SK-N-SH (cell line): Measurements from ENCODE around the gene SELENOI. TPM values are rescaled to one million over a fixed set of nuclear protein-coding genes. Genes with fewer than 3 reads are reported as not detected.

Experiments used
- CTCF ChIA-PET: fragments of 300-600, 350-600 bp; formaldehyde crosslinking; extraction: SDS; loops from one replicate; lab custom pipeline; 2021; lab: Yijun Ruan, JAX
- POLR2A ChIA-PET: fragments of 350-600 bp; sonication (Branson Sonifier 250); formaldehyde crosslinking; extraction: SDS; loops from one replicate; lab custom pipeline; 2020; ENCODE audit warnings: antibody characterized with exemption, inconsistent platforms; lab: Yijun Ruan, JAX
- DNase-seq: peaks from one replicate; pipeline ENCODE4 v3.0.0; 2012
- H2AFZ ChIP-seq: fragments of 200-600 bp; sonication (generic); 2 replicates; pipeline ENCODE4 v1.8.1; 2016; ENCODE audit warnings: antibody characterized with exemption, mild to moderate bottlenecking, low read depth
- H3F3A ChIP-seq: fragments of 200-600 bp; sonication (generic); replicated peaks from 2 replicates; pipeline ENCODE3; 2016; ENCODE audit warnings: antibody characterized with exemption, mild to moderate bottlenecking; ENCODE audit not compliant: insufficient read depth
- H3K27ac ChIP-seq, 2 experiments: fragments of 200-500 bp in 1 of 2; fragments of 200-600 bp in 1 of 2; sonication (Bioruptor generic) in 1 of 2; sonication (generic), shearing (Covaris generic) in 1 of 2; 2 replicates each; pipeline versions ENCODE4 v1.5.1 to v1.6.1; 2014 to 2016; ENCODE audit warnings: low read depth in 2 of 2, inconsistent platforms in 1 of 2, low read length in 1 of 2, mild to moderate bottlenecking in 1 of 2, mixed read lengths in 1 of 2
- H3K27me3 ChIP-seq: fragments of 200-600 bp; sonication (generic), shearing (Covaris generic); 2 replicates; pipeline ENCODE4 v1.6.1; 2016; ENCODE audit warnings: mixed run types; ENCODE audit not compliant: insufficient read depth
- H3K36me3 ChIP-seq, 2 experiments: fragments of 200-500 bp in 1 of 2; fragments of 200-600 bp in 1 of 2; sonication (Bioruptor generic) in 1 of 2; sonication (generic) in 1 of 2; replicated peaks in 1 of 2; 2 replicates each; pipeline versions ENCODE3 to v1.5.1; 2014 to 2016; ENCODE audit warnings: low read length in 1 of 2, mild to moderate bottlenecking in 1 of 2; ENCODE audit not compliant: insufficient read depth in 2 of 2, control insufficient read depth in 1 of 2
- H3K4me1 ChIP-seq, 2 experiments: fragments of 200-500 bp in 1 of 2; fragments of 200-600 bp in 1 of 2; sonication (Bioruptor generic) in 1 of 2; sonication (generic), shearing (Covaris generic) in 1 of 2; 2 replicates each; pipeline versions ENCODE4 v1.5.1 to v1.6.1; 2014 to 2016; ENCODE audit warnings: low read depth in 1 of 2, low read length in 1 of 2, mixed run types in 1 of 2; ENCODE audit not compliant: insufficient read depth in 2 of 2, control insufficient read depth in 1 of 2
- H3K4me2 ChIP-seq: fragments of 200-600 bp; sonication (generic), shearing (Covaris generic); 2 replicates; pipeline ENCODE4 v1.6.1; 2017; ENCODE audit warnings: mixed run types
- H3K4me3 ChIP-seq, 2 experiments: fragments of 200-500 bp in 1 of 2; fragments of 200-600 bp in 1 of 2; sonication (Bioruptor generic) in 1 of 2; sonication (generic), shearing (Covaris generic) in 1 of 2; 2 replicates each; pipeline versions ENCODE4 v1.5.1 to v1.8.1; 2014 to 2016; ENCODE audit warnings: low read depth in 2 of 2, inconsistent platforms in 1 of 2, low read length in 1 of 2, mild to moderate bottlenecking in 1 of 2, mixed read lengths in 1 of 2, moderate library complexity in 1 of 2
- H3K79me2 ChIP-seq: fragments of 200-600 bp; sonication (generic); 2 replicates; pipeline ENCODE4 v1.8.1; 2017; ENCODE audit warnings: mild to moderate bottlenecking; ENCODE audit not compliant: insufficient read depth
- H3K9ac ChIP-seq: fragments of 200-600 bp; sonication (generic); 2 replicates; pipeline ENCODE4 v1.6.1; 2017; ENCODE audit warnings: mixed run types
- H3K9me2 ChIP-seq: fragments of 200-600 bp; sonication (generic); 2 replicates; pipeline ENCODE4 v1.6.1; 2017; ENCODE audit warnings: mixed run types
- H3K9me3 ChIP-seq: fragments of 200-600 bp; sonication (generic); 2 replicates; pipeline ENCODE4 v1.6.1; 2017; ENCODE audit warnings: mixed run types, mild to moderate bottlenecking, moderate library complexity
- H4K20me1 ChIP-seq: fragments of 200-600 bp; sonication (generic); 2 replicates; pipeline ENCODE4 v1.6.1; 2017; ENCODE audit warnings: mild to moderate bottlenecking, mixed run types; ENCODE audit not compliant: insufficient read depth
- ELF1 ChIP-seq: IDR thresholded peaks from 2 replicates; pipeline ENCODE4 v1.4.0; 2012
- EP300 ChIP-seq, 2 experiments: IDR thresholded peaks; 2 replicates each; pipeline versions ENCODE4 v1.4.0 to v1.6.1; 2012; ENCODE audit warnings: borderline replicate concordance in 1 of 2, low read depth in 1 of 2, low read length in 1 of 2
- FOSL2 ChIP-seq: IDR thresholded peaks from 2 replicates; pipeline ENCODE4 v1.4.0; 2012; ENCODE audit warnings: low read depth, mild to moderate bottlenecking, moderate library complexity, borderline replicate concordance
- FOXJ3 ChIP-seq: sonication (generic); formaldehyde crosslinking; IDR thresholded peaks from 2 replicates; pipeline ENCODE4 v1.5.1; 2020; ENCODE audit warnings: mild to moderate bottlenecking, missing genetic modification reagents
- GABPA ChIP-seq: IDR thresholded peaks from 2 replicates; pipeline ENCODE4 v1.4.0; 2012; ENCODE audit warnings: low read depth, mild to moderate bottlenecking
- GATA2 ChIP-seq: sonication (generic); formaldehyde crosslinking; IDR thresholded peaks from 2 replicates; pipeline ENCODE4 v1.5.0; 2020; ENCODE audit warnings: mild to moderate bottlenecking, missing genetic modification reagents
- JUND ChIP-seq: IDR thresholded peaks from 2 replicates; pipeline ENCODE4 v1.4.0; 2012
- MXI1 ChIP-seq: IDR thresholded peaks from 2 replicates; pipeline ENCODE4 v1.6.1; 2012; ENCODE audit warnings: mild to moderate bottlenecking, low read depth, low read length, improper control_type of control experiment
- NRF1 ChIP-seq: IDR thresholded peaks from 2 replicates; pipeline ENCODE4 v1.6.1; 2012; ENCODE audit warnings: low read depth, mild to moderate bottlenecking, low read length
- PBX3 ChIP-seq: IDR thresholded peaks from 2 replicates; pipeline ENCODE4; 2012
- RAD21 ChIP-seq: IDR thresholded peaks from 2 replicates; pipeline ENCODE4 v1.6.1; 2012; ENCODE audit warnings: mild to moderate bottlenecking, low read length
- RCOR1 ChIP-seq: fragments of 150-350 bp; IDR thresholded peaks from 2 replicates; pipeline ENCODE4 v1.6.1; 2017; ENCODE audit warnings: antibody characterized with exemption, low read length
- RFX5 ChIP-seq: IDR thresholded peaks from 2 replicates; pipeline ENCODE4 v1.6.1; 2012; ENCODE audit warnings: mild to moderate bottlenecking, improper control_type of control experiment, low read length
- RXRA ChIP-seq: IDR thresholded peaks from 2 replicates; pipeline ENCODE4 v1.4.0; 2012; ENCODE audit warnings: low read depth, mild to moderate bottlenecking, borderline replicate concordance
- SMC3 ChIP-seq: IDR thresholded peaks from 2 replicates; pipeline ENCODE4 v1.6.1; 2012; ENCODE audit warnings: low read depth, low read length, improper control_type of control experiment
- TAF1 ChIP-seq: IDR thresholded peaks from 2 replicates; pipeline ENCODE4 v1.6.1; 2012; ENCODE audit warnings: low read depth, mild to moderate bottlenecking, low read length, moderate library complexity, borderline replicate concordance
- TCF12 ChIP-seq: IDR thresholded peaks from 2 replicates; pipeline ENCODE4 v1.4.0; 2012
- YY1 ChIP-seq: IDR thresholded peaks from 2 replicates; pipeline ENCODE4 v1.4.0; 2012; ENCODE audit warnings: low read depth, mild to moderate bottlenecking
- ZBTB33 ChIP-seq: IDR thresholded peaks from 2 replicates; pipeline ENCODE4 v1.4.0; 2012; ENCODE audit warnings: low read depth, borderline replicate concordance
- WGBS: methylation state at CpG from one replicate; pipeline ENCODE4 v1.1.6; 2017; ENCODE audit warnings: low lambda C conversion rate; 5-methylcytosine and 5-hydroxymethylcytosine counted together
- polyA plus RNA-seq, 3 experiments: library from polyadenylated mRNA; depleted of rRNA; stranded (reverse); fragments of >200 nt; gene quantifications; 2 replicates each; pipeline ENCODE4 v1.2.3, GENCODE V29; 2012
- TF ChIP-seq, protein P1 (sequence below): fragments of 200-600 bp; sonication (generic); IDR thresholded peaks from 2 replicates; pipeline ENCODE4 v1.6.1; 2017; ENCODE audit warnings: antibody characterized with exemption, mild to moderate bottlenecking, moderate library complexity

Gene SELENOI
- polyA plus RNA-seq, 1 of the 3 experiments (the other 2 are of a cell fraction) = 4.4 TPM

GRCh38 chr2:26423750-26424149 is 77.8 kb downstream of the SELENOI start:
- H3K4me3 ChIP-seq = no peak overlapping the region
- H3K4me2 ChIP-seq = no peak overlapping the region
- ChIA-PET CTCF (interaction anchor here (0.8 to 2.0 kb wide), 3 partner anchors 28 to 93 kb away, joined by 3 to 6 read pairs (median 5); no protein-coding TSS in a partner anchor), POLR2A (no interaction called here)
- H4K20me1 ChIP-seq = no peaks in the 10 kb centered on the region
- no peaks in the 10 kb centered on the region for H3K27me3 ChIP-seq
- no peaks in the 10 kb centered on the region for H3K4me1 ChIP-seq
- H3K9ac ChIP-seq = no peak overlapping the region
- H3K9me3 ChIP-seq = no peaks in the 10 kb centered on the region
- no peak overlapping the region for H3K27ac ChIP-seq
- no peaks in the 10 kb centered on the region for H3K79me2 ChIP-seq
- 86% methylated on average over 9 of the region's 9 CpGs for WGBS
- no peak overlapping the region for H2AFZ ChIP-seq
- DNase-seq = no peak
- H3F3A ChIP-seq = no peaks in the 10 kb centered on the region
- no peaks in the 10 kb centered on the region for H3K36me3 ChIP-seq
- TF ChIP-seq TAF1 (no peak), PBX3 (no peak), GATA2 (no peak), FOXJ3 (CRISPR knock-in tag) (no peak), ELF1 (no peak), RAD21 (no peak), GABPA (no peak), JUND (no peak), NRF1 (no peak), MXI1 (no peak), RFX5 (no peak), RXRA (no peak), FOSL2 (no peak), YY1 (no peak), SMC3 (no peak), EP300 (IDR thresholded peaks at IDR 0.05; ENCODE audit: borderline replicate concordance in 1 of 2, low read depth in 1 of 2, low read length in 1 of 2) (no peak), TCF12 (no peak)
- TF ChIP-seq, all 33 proteins: peak for 0
- no peaks in the 10 kb centered on the region for H3K9me2 ChIP-seq

- no peak for DNase-seq
- H3K9ac ChIP-seq = no peak overlapping the region
- no peaks in the 10 kb centered on the region for H4K20me1 ChIP-seq
- ChIA-PET POLR2A (no interaction called here), CTCF (interaction anchor here (1.7 to 2.0 kb wide), 2 partner anchors 29 to 93 kb away, joined by 5 to 6 read pairs; no protein-coding TSS in a partner anchor)
- H3K9me3 ChIP-seq = no peaks in the 10 kb centered on the region
- H3K36me3 ChIP-seq = no peaks in the 10 kb centered on the region
- H3K4me1 ChIP-seq = no peaks in the 10 kb centered on the region
- no peaks in the 10 kb centered on the region for H3K79me2 ChIP-seq
- no peaks in the 10 kb centered on the region for H3K9me2 ChIP-seq
- H3K4me2 ChIP-seq = no peak overlapping the region
- 30% methylated on average over 3 of the region's 3 CpGs for WGBS
- no peaks in the 10 kb centered on the region for H3K27me3 ChIP-seq
- H2AFZ ChIP-seq = no peak overlapping the region
- H3F3A ChIP-seq = no peaks in the 10 kb centered on the region
- no peak overlapping the region for H3K27ac ChIP-seq
- no peak overlapping the region for H3K4me3 ChIP-seq
- TF ChIP-seq RFX5 (no peak), RXRA (no peak), RCOR1 (no peak), NRF1 (no peak), EP300 (IDR thresholded peaks at IDR 0.05; ENCODE audit: borderline replicate concordance in 1 of 2, low read depth in 1 of 2, low read length in 1 of 2) (no peak), YY1 (no peak), GABPA (no peak), ZBTB33 (no peak), RAD21 (no peak), GATA2 (no peak), FOSL2 (no peak), ELF1 (no peak), TAF1 (no peak), SMC3 (no peak)
- TF ChIP-seq, protein P1, sequence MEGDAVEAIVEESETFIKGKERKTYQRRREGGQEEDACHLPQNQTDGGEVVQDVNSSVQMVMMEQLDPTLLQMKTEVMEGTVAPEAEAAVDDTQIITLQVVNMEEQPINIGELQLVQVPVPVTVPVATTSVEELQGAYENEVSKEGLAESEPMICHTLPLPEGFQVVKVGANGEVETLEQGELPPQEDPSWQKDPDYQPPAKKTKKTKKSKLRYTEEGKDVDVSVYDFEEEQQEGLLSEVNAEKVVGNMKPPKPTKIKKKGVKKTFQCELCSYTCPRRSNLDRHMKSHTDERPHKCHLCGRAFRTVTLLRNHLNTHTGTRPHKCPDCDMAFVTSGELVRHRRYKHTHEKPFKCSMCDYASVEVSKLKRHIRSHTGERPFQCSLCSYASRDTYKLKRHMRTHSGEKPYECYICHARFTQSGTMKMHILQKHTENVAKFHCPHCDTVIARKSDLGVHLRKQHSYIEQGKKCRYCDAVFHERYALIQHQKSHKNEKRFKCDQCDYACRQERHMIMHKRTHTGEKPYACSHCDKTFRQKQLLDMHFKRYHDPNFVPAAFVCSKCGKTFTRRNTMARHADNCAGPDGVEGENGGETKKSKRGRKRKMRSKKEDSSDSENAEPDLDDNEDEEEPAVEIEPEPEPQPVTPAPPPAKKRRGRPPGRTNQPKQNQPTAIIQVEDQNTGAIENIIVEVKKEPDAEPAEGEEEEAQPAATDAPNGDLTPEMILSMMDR = no peak
Measured at GRCh38 chr2:26424221-26424620, 78.3 kb downstream of the SELENOI start.
